ENCODE measurements around the gene POGK.

Gene POGK

DNA sequence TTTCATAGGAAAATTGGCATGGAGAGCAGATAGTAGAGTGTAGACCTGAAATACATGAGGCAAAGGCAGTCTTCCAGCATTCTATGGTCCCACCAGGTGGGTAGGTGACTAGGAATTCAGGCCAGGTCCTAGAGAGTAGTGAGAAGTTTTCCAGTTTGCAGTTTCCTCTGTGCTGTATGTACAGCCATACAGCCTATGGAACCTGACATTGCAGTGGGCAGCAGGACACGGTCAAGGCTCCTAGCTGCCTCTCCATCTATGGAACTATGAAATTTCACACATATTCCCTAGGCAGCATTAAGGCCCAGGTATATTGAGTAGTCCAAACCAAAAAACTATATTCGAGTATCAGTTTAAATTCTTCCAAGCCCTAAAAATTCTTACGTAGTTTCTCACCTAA lies 16.3 kb downstream of the POGK start:
- peaks cover 98% of the 10 kb centered on the region for H3K36me3 ChIP-seq (ENCODE audit: insufficient read depth, low read length)
- no peak for TF ChIP-seq EZH2 (IDR thresholded peaks at IDR 0.05; ENCODE audit: borderline replicate concordance, low read depth, low read length, severe bottlenecking)
- TF ChIP-seq, protein P1, sequence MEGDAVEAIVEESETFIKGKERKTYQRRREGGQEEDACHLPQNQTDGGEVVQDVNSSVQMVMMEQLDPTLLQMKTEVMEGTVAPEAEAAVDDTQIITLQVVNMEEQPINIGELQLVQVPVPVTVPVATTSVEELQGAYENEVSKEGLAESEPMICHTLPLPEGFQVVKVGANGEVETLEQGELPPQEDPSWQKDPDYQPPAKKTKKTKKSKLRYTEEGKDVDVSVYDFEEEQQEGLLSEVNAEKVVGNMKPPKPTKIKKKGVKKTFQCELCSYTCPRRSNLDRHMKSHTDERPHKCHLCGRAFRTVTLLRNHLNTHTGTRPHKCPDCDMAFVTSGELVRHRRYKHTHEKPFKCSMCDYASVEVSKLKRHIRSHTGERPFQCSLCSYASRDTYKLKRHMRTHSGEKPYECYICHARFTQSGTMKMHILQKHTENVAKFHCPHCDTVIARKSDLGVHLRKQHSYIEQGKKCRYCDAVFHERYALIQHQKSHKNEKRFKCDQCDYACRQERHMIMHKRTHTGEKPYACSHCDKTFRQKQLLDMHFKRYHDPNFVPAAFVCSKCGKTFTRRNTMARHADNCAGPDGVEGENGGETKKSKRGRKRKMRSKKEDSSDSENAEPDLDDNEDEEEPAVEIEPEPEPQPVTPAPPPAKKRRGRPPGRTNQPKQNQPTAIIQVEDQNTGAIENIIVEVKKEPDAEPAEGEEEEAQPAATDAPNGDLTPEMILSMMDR (IDR thresholded peaks at IDR 0.05; ENCODE audit: borderline replicate concordance, extremely low read depth, low read length, poor library complexity, severe bottlenecking), result no peak
- H3K9me3 ChIP-seq (ENCODE audit: insufficient read depth, low read length, severe bottlenecking), result no peaks in the 10 kb centered on the region
- H3K4me1 ChIP-seq (ENCODE audit: insufficient read depth, low read length), result no peaks in the 10 kb centered on the region
- no peaks in the 10 kb centered on the region for H3K27me3 ChIP-seq (ENCODE audit: insufficient read depth, low read length, poor library complexity)
- no peak overlapping the region for H3K4me2 ChIP-seq (ENCODE audit: insufficient read depth, low read length)
- H4K20me1 ChIP-seq (ENCODE audit: insufficient read depth, low read length), result peaks cover 27% of the 10 kb centered on the region; the same call in 1 of the 2 replicates
- H3K79me2 ChIP-seq (ENCODE audit: insufficient read depth, low read length), result peaks cover 32% of the 10 kb centered on the region
- no peak overlapping the region for H2AFZ ChIP-seq (ENCODE audit: low read depth, low read length)
- ATAC-seq (ENCODE audit: insufficient read depth, low read depth), result 0 out of 3 replicates have a peak, but pooled peaks have one; percentile 16
- H3K4me3 ChIP-seq (ENCODE audit: low read depth in 1 of 2, low read length in 2 of 2), result no peak overlapping the region
- H3K9ac ChIP-seq (ENCODE audit: low read depth, low read length), result no peak overlapping the region
- DNase-seq, result no peak
- no peak overlapping the region for H3K27ac ChIP-seq (ENCODE audit: low read length)

DNA sequence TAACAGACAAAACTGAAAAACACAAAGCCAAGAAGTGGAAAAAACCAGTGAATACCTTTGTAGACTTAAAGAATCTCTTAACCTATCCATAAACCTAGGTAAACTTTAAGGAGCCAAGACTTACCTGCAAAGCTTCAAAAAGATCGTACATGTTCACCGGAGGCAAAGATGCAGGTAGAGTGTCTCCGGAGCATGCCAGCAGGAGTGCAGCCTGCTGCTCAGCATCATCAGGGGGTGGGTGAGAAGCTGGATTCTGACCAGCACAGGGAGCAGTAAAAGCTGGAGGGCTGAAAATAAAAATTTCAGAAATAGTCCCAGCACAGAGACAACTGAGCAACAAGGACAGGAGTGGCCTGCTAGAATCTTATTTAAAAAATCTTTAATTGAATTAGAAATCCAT lies 18.7 kb downstream of the POGK start:
- no peak overlapping the region for H3K27ac ChIP-seq (ENCODE audit: low read length)
- peaks cover 25% of the 10 kb centered on the region for H3K79me2 ChIP-seq (ENCODE audit: insufficient read depth, low read length)
- ATAC-seq (ENCODE audit: insufficient read depth, low read depth), result no peak
- no peak overlapping the region for H3K4me3 ChIP-seq (ENCODE audit: low read depth in 1 of 2, low read length in 2 of 2)
- DNase-seq, result no peak
- peaks cover 99% of the 10 kb centered on the region for H3K36me3 ChIP-seq (ENCODE audit: insufficient read depth, low read length)
- H3K4me1 ChIP-seq (ENCODE audit: insufficient read depth, low read length), result no peaks in the 10 kb centered on the region
- H3K4me2 ChIP-seq (ENCODE audit: insufficient read depth, low read length), result no peak overlapping the region
- no peaks in the 10 kb centered on the region for H3K9me3 ChIP-seq (ENCODE audit: insufficient read depth, low read length, severe bottlenecking)
- H3K27me3 ChIP-seq (ENCODE audit: insufficient read depth, low read length, poor library complexity), result no peaks in the 10 kb centered on the region
- H2AFZ ChIP-seq (ENCODE audit: low read depth, low read length), result no peak overlapping the region
- peaks cover 20% of the 10 kb centered on the region; the same call in 1 of the 2 replicates for H4K20me1 ChIP-seq (ENCODE audit: insufficient read depth, low read length)
- TF ChIP-seq, protein P1 (IDR thresholded peaks at IDR 0.05; ENCODE audit: borderline replicate concordance, extremely low read depth, low read length, poor library complexity, severe bottlenecking), result no peak
- TF ChIP-seq EZH2 (IDR thresholded peaks at IDR 0.05; ENCODE audit: borderline replicate concordance, low read depth, low read length, severe bottlenecking), result no peak
- H3K9ac ChIP-seq (ENCODE audit: low read depth, low read length), result no peak overlapping the region

DNA sequence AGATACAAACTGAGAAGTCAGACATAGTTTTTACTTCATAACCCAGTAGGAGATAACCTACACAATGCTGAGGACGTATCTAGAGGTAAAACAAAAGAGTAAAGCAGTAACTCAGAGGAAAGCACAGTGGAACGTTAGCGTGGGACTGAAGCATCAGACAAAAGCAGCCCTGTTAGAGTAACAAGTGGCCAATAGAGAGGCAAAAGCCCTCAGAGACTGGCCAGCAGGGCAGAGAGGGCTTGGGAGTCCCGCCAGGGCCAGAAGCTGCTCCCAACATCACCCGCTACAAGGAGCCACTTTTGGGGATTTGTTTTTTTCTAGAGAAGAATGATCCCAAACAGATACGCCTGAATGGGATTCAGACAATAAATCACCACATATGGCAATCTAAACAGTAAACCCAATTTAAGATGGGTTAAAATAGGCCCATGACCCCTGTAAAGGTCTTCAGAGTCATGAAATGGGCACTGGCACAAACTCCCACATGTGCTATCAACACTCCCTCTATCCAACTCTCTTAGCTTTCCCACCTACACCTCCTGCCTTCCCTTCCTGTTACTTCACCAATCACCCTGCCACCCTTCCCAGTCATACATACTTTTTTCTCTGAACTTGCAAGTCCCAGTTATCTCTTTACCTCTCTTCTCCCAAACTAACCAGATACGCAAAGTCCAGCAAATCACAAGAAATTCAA lies 19.6 kb downstream of the POGK start:
- Histone ChIP-seq H3K27me3 (ENCODE audit: insufficient read depth, low read length, poor library complexity) (no peaks in the 10 kb centered on the region), H4K20me1 (ENCODE audit: insufficient read depth, low read length) (peaks cover 20% of the 10 kb centered on the region; the same call in 1 of the 2 replicates), H3K9ac (ENCODE audit: low read depth, low read length) (no peak overlapping the region), H3K4me3 (ENCODE audit: low read depth in 1 of 2, low read length in 2 of 2) (no peak overlapping the region), H3K36me3 (ENCODE audit: insufficient read depth, low read length) (peaks cover 99% of the 10 kb centered on the region), H3K27ac (ENCODE audit: low read length) (no peak overlapping the region), H3K9me3 (ENCODE audit: insufficient read depth, low read length, severe bottlenecking) (no peaks in the 10 kb centered on the region), H3K4me1 (ENCODE audit: insufficient read depth, low read length) (no peaks in the 10 kb centered on the region), H3K79me2 (ENCODE audit: insufficient read depth, low read length) (peaks cover 28% of the 10 kb centered on the region), H2AFZ (ENCODE audit: low read depth, low read length) (no peak overlapping the region), H3K4me2 (ENCODE audit: insufficient read depth, low read length) (no peak overlapping the region)
- ATAC-seq (ENCODE audit: insufficient read depth, low read depth) (no peak), DNase-seq (no peak)
- TF ChIP-seq EZH2 (IDR thresholded peaks at IDR 0.05; ENCODE audit: borderline replicate concordance, low read depth, low read length, severe bottlenecking), result no peak
- TF ChIP-seq, protein P1 (IDR thresholded peaks at IDR 0.05; ENCODE audit: borderline replicate concordance, extremely low read depth, low read length, poor library complexity, severe bottlenecking), result no peak

Data from DND-41 (cell line).